Embryonic facial prominence (tissue), 1 donor: ENCODE data around the gene MROH2B.
"Not testable (repeated sequence)": the region's sequence is repeated elsewhere in the genome, so short reads cannot be mapped to it uniquely, and the experiment has no call there.

ENCODE experiments used
- DNase-seq: peaks from one replicate; pipeline ENCODE4 v3.0.0-alpha.2; 2016; ENCODE audit errors: extremely low spot score

The MROH2B gene

DNA sequence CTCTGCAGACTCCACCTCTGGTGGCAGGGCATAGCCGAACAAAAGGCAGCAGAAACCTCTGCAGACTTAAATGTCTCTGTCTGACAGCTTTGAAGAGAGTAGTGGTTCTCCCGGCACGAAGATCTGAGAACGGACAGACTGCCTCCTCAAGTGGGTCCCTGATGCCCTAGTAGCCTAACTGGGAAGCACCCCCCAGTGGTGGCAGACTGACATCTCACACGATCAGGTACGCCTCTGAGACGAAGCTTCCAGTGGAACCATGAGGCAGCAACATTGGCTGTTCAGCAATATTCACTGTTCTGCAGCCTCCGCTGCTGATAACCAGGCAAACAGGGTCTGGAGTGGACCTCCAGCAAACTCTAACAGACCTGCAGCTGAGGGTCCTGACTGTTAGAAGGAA is 48.5 kb downstream of the MROH2B start:
- DNase-seq = not testable (repeated sequence)

DNA sequence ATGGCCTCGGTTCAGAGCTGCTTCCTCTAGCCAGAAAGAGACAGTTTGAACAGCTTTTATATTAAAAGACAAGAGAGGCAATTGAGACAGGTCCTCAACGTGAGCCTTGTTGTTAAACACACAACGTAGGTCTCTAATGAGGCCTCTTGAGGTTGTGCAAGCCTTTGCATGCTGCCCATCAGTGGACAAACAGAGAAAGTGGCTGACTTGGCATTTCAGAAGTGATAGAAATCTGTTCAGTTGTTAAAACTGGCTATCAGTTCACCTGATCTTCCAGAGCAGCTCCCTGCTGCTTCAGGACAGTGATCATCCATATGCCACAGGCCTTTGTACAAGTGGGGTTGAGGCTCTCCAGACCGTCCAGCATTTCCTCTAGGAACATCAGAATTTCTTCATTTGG is 58.8 kb downstream of the MROH2B start:
- DNase-seq = no peak

DNA sequence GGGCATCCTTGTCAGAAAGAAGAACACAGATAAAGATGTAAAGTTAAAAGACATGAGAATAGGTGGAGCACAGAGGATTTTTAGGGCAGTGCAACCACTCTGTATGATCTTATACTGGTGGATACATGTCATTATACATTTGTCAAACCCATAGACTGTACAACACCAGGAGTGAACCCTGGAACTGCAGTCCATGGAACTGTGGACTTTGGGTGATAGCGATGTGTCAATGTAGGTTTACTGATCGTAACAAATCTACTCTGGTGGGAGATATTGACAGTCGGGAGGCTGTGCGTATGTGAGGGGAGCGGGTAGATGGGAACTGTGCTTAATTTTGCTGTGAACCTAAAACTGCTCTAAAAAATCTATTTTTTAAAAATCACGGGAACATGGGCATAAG is 60.6 kb downstream of the MROH2B start:
- DNase-seq = no peak

DNA sequence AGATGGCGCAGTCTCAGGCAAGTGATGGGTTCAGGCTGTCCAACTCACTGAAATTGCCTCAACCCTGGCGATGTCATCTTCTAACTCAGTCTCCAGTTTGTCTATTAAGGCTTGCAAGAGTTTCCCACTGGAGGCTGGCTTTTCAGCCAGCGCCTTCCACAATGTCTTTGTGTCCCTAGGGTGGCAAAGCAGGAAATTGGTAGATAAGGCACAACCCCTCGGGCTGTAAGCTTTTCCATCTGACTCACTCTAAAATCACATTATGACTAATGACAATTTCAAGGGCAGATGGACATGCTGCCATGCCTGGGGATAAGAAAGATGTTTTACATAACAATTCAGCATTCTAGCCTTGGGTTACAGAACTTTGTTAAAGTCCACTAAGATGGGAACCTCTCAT is 61.9 kb downstream of the MROH2B start:
- no peak for DNase-seq

DNA sequence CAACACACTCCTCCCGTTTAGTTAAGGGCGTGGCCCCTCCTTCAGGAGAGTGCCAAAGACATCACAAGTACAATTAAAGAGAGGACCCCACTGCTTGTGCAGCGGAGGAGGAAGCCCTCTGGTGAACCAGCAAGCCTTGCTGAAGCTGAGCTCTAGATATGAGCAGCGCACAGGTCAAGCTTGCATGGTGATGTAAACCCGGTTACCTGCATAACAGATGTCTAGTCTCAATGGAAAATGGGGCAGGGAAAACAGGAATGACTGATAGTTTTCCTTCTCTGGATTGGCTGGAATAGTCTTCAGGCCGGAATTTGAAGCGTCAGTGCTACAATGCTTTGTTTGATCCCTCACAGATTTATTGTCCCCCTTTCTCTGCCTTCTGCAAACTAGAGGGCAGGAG is 66.2 kb downstream of the MROH2B start:
- DNase-seq = no peak

DNA sequence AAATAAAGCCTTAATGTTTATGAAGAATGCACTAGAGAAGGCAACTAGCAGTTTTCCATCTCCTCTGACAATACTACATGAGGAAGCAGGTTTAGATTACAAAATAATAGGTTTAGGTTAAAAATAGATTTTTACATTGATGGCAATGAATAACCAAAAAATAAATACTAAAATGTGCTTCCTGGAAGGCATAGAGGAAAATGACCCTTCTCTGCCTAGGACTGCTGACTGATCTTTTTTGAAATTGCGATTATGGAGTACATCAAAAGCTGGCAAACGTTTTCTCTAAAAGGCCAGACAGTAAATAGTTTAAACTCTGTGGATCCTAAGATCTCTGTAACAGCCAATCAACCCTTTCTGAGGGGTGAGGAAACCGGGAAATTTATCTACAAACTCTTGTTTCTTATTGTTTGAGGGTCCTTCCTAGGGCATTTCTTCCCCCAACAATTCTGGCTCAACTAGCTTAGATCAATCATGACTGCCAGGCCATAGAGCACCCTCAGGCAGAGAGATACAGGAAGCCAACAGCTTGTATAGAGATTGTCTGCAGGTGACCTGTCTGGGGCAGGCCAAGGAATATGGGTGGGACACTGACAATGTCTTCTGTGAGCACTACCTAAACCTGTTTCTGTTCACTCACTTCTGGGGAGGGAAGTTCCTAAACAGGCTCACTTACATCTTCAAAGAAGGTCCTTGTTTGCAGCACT is 67.3 kb downstream of the MROH2B start:
- DNase-seq = no peak

DNA sequence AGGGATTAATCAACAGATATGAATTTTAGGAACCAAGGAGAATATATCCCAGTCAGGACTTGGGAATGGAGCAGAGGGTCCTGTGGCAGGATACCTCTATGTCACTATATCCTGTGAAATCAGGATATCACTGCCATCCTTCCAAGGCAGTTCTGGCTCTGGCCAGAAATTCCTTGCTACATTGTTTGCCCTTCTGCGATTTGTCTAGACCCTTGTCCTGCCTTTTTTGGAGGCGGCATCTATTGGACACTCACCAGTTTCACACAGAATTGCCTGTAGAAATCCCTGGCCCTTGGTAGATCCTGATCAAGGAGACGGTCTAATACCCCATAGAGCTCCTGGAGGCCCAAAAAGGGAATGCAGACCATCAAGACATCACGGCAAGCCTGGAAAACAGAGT is 71.2 kb downstream of the MROH2B start:
- DNase-seq = no peak

DNA sequence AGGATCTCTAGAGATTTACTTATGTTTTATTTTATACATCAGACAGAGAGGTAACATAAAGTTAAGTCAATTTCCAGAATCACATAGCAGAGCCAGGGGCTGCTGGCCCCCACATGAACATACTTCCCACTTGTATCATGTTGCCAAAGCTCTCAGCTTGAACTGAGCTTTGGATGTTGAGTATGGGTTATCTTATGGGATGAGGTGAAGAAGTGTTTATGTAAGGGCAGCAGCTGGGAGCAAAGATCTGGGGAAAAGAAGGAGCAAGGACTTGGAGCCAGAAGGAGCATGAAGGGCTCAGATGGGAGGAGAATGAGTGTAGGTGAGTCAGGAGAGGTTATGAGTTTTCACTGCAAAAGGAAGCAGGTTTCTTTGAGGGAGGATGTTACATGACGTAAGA is 72.0 kb downstream of the MROH2B start:
- DNase-seq = no peak

DNA sequence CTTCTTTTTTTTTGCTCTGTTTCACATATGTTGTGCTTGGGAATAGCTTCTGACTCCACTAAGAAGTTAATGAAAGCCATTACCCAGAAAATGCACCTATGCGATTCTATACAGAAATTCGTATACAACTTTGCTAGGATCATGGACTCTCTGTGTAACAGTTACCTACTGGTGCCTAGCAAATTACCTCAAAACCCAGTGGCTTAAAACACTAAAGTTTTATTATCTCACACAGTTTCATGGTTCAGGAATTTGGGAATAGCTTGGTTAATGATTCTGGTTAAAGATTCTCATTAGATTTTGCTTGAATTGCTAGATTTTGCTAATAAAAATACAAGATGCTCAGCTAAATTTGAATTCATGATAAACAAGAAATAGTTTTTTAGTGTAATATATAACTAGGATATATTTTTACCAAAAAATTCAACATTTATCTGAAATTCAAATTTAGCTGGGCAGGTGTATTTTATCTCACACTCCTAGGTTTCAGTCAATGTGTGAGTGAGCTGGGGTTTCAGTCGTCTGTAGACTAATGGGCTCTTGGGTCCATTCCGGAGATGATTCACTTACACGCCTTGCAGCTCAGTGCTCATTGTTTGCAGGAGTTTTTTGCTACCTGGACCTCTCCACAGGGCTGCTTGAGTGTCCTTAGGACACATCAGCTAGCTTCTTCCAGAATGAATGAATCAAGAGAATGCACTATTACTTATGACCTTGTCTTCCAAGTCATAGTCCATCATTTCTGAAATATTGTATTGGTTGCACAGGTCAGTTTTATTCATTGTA is 75.1 kb downstream of the MROH2B start:
- no peak for DNase-seq

DNA sequence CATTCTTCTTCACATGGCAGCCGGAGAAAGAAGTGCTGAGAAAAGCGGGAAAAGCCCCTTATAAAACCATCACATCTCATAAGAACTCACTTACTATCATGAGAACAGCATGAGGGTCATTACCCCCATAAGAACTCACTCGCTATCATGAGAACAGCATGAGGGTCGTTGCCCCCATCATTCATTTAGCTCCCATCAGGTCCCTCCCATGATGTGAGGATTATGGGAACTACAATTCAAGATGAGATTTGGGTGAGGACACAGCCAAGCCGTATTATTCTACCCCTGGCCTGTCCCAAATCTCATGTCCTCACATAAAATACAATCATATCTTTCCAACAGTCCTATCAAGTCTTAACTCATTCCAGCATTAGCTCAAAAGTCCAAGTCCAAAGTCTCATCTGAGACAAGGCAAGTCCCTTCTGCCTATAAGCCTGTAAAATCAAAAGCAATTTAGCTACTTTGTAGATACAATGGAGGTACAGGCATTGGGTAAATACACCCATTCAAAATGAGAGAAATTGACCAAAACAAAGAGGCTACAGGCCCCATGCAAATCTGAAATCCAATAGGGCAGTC is 79.1 kb downstream of the MROH2B start:
- no peak for DNase-seq

DNA sequence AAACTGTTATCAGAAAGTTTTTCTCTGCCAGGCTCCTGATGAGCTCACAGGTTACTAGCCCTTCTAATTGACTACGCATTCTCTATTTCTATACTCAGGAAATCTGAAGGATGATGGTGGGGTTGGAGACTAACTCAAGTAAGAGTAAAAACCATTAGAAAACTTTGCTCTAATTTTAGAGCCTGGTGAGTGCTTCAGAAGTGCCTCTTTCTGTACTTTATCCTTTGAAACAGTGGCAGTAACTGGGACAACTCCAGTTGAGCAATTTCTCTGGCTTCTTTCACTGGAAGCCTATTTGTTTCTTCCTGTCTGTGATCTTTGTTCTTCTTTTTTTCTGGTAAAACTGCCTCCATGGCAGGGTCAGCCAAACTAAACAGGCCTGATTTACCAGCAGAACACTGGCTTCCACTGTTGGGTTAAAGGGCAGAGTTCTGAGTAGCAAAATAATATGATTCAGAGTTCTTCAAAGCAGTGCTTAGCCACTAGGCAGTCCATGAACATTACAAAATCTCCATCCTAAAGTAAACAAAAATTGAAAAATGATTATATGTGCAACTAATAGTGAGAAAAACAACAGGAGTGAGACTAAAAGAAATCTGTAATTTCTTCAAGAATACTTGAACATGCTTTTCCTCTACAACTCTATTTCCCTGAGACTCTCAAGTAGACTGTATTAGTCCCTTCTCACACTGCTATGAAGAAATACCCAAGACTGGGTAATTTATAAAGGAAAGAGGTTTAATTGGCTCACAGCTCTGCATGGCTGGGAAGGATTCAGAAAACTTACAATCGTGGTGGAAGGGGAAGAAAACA is 79.8 kb downstream of the MROH2B start:
- no peak for DNase-seq

DNA sequence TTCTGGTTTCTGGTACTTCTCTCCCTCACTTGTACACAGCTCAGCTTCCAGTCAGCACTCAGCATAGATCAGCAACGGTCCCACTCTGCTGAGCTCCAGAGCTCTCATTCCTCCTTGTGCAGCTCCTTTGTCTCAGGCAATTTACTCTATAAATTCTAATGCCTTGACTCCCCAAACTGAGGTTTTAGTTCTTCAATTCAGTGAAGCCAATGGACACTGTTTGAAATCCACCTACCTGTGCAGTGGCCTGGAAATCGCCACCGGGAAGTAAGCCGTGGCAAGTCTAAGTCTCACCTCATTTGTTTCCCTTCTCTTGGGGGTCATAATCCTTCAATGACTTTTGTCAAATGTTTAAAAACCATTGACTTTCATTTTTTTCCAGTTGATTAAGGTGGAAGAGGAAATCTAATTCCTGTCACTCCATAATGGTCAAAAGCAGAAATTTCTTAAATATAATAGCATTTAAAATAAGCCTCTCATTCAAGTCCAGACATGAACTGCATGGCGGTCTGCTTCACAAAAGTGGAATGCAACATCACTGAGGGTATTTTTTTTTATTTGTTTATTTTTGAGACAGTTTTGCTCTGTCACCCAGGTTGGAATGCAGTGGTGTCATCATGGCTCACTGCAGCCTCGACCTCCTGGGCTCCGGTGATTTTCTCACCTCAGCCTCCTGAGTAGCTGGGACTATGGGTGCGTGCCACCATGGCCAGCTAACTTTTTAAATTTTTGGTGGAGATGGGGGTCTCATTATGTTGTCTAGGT is 82.2 kb downstream of the MROH2B start:
- no peak for DNase-seq

DNA sequence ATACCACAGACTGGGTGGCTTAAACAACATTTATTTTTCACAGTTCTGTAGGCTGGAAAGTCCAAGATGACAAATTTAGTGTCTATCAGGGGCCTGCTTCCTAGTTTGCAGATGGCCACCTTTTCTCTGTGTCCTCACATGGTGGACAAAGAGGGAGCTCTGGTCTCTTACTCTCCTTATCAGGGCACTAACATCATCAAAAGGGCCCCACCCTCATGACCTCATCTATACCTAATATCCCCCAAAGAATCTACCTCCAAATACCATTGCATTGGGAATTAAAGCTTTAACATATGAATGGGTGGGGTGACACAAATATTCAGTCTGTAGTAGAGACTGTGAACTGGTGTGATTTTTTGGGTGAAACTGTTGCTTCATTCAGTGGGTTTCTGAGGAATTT is 83.8 kb downstream of the MROH2B start:
- DNase-seq = no peak

DNA sequence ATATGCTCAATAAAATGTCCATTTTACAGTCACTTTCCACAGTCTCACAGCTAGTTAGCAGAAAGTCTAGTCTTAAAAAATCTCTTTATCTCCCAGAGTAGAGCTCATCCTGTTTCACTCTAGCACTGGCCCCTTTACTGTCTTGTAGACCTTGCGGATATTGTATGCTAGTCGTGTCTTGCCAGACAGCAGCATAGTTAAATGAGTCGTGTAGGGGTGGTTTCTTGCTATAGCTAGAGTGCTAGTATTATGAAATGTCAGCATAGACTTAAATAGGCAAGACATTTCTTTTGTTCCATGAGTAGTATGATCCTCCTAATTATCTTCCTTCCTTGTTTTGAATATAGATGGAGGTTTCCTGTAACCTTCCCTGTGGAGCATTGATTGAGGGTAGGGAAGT is 84.5 kb downstream of the MROH2B start:
- no peak for DNase-seq

DNA sequence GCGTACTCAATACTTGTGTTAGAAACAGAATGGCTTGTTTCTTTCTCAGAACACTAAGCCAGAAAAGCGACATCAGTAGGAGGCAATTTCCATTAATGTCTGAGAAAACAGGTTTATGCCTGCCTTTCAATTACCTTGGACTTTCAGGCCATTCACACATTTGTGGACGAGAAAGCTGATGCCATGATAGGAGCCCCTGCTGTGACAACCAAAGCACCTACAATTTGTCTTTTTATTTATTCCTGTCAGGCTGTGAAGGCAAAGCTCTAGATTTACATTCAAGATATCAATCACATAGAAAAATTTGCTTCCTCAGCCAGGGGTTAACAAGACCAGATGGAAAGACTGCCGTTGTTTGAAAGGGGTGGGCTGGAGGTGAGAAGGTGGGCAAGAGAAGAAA is 85.6 kb downstream of the MROH2B start:
- no peak for DNase-seq

DNA sequence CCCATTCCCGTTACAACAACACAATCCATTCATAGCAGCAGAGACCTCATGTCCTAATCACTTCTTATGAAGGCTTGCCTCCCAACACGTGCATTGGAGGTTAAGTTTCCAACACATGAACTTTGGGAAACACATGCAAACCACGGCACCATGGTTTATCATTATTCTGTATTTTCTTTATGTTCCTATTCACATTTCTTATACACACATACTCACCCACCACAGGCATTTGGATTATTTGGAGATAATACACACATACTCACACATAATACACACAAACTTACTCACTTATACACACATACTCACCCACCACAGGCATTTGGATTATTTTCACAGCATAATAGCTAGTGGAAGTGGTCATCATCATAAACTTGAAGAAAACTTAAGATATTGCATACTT is 86.3 kb downstream of the MROH2B start:
- no peak for DNase-seq

DNA sequence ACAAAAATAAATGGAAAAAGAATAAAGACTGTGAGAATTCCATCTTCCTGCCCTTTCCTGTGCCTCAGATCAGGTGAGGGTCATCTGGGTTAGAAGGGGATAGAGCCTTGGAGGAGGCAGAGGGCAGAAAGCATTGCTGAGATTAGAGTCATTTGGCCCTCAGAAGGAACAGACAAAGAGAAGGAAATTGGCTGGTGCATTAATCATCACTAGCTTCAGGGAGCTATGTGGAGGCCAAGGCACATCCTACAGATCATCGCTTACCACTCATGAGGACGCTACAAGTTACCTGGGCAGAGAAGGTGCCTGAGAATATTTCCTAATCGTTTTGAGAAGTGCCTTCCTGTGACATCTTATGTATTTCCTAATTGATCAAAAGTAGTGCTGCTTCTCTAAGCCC is 87.4 kb downstream of the MROH2B start:
- DNase-seq = no peak

DNA sequence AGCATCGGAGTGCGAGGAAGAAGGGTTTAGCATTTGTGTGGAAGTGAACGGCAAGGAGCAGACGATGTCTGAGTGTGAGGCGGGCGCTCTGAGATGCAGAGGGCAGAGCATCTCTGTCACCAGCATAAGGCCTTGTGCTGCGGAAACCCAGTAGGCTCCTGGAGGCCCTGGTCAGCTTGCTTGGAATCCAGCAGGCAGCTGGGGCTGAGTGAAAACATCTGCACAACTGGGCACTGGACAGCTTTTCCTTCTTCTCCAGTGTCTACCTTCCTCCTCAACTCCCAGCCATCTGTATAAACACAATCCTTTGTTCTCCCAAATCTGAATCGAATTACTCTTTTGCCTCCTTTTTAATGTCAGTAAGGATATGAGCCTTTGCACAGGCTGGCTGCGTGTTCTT is 89.7 kb downstream of the MROH2B start:
- DNase-seq = no peak

DNA sequence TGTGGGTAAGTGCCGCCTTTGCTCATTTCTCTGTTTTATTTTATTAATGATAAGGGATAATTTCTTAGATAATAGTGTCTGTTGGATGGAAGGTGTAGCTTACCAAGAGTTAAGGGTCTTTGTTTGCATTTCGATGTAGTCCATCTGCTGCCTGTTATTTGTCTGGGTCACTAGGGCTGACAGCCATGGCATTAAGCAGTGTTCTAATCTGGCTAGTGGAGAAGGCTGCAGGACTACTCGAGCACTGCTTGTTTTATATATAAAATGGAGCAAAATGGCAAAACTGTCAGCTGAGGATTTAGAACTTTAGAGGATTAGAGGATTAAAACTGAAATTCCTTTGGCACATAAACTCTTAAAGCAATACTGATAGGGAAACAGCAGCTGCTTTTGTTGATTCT is 94.3 kb downstream of the MROH2B start:
- no peak for DNase-seq

DNA sequence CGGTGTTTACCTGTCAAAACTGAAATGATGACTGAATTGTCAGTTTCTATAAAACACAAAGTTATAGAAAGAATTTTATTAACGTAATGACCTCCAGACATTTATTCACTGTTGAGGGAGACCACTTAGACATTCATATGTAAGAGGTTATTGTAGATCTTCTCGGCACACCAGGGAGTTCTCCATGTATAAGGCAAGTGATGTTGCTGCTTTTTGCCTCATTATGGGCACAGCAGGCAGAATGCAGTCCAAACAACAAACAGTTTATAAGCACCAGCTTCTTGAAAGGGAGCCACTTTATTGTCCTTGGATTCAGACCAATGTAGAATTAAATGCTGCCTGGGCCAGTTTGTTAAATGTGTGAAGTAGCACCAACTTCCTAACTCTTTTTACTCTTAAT is 95.1 kb downstream of the MROH2B start:
- DNase-seq = no peak

DNA sequence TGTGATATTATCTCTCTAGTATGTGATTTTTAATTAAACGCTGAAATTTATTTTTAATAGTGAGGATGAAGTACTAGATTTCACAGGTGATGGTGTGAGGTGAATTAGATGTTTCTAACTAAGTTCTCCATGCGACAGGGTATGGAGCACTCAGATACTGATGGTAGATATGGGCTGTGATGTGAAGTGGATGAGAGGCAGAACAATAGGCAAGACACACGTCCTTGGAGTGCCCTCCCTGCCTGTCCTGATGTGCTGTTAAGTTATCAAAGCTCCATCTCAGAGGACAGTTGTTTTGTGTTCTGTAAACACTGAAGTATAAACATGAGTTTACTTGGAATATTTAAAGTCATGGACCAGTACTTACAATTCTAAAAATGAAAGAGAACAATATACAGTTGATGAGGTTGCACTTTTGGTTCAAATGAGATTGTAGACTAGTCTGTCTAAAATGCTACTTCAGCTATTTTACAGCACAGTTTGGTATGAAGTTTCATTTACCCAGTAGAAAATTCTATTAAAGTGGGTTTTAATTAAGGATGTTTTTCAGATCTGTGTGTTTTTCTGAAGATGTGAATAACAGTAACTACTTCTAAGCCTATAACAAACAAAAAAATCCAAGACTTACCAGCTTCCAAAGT is 97.7 kb downstream of the MROH2B start:
- DNase-seq = no peak
